ENCODE measurements around the gene THEMIS.

Gene THEMIS

GRCh38 chr6:127893541-127893940, 7.3 kb downstream of the THEMIS start:
- no peak overlapping the region for H2AFZ ChIP-seq (ENCODE audit: low read depth, low read length)
- H3K27ac ChIP-seq (ENCODE audit: low read length) = no peak overlapping the region
- H4K20me1 ChIP-seq (ENCODE audit: insufficient read depth, low read length) = no peaks in the 10 kb centered on the region
- no peaks in the 10 kb centered on the region for H3K9me3 ChIP-seq (ENCODE audit: insufficient read depth, low read length, severe bottlenecking)
- H3K27me3 ChIP-seq (ENCODE audit: insufficient read depth, low read length, poor library complexity) = no peaks in the 10 kb centered on the region
- H3K4me3 ChIP-seq (ENCODE audit: low read depth in 1 of 2, low read length in 2 of 2) = no peak overlapping the region
- DNase-seq (peak; percentile 17), ATAC-seq (ENCODE audit: insufficient read depth, low read depth) (peak; percentile 39; the same call in 1 of the 3 replicates)
- TF ChIP-seq CTCF (IDR thresholded peaks at IDR 0.05; ENCODE audit: borderline replicate concordance, extremely low read depth, low read length, poor library complexity, severe bottlenecking) (no peak), EZH2 (IDR thresholded peaks at IDR 0.05; ENCODE audit: borderline replicate concordance, low read depth, low read length, severe bottlenecking) (no peak)
- peaks cover 32% of the 10 kb centered on the region for H3K4me1 ChIP-seq (ENCODE audit: insufficient read depth, low read length)
- peaks cover 52% of the 10 kb centered on the region for H3K79me2 ChIP-seq (ENCODE audit: insufficient read depth, low read length)
- H3K9ac ChIP-seq (ENCODE audit: low read depth, low read length) = no peak overlapping the region
- no peaks in the 10 kb centered on the region for H3K36me3 ChIP-seq (ENCODE audit: insufficient read depth, low read length)
- 0 out of 2 replicates have a peak overlapping the region, but pooled peaks have one; percentile 1 for H3K4me2 ChIP-seq (ENCODE audit: insufficient read depth, low read length)

DNA sequence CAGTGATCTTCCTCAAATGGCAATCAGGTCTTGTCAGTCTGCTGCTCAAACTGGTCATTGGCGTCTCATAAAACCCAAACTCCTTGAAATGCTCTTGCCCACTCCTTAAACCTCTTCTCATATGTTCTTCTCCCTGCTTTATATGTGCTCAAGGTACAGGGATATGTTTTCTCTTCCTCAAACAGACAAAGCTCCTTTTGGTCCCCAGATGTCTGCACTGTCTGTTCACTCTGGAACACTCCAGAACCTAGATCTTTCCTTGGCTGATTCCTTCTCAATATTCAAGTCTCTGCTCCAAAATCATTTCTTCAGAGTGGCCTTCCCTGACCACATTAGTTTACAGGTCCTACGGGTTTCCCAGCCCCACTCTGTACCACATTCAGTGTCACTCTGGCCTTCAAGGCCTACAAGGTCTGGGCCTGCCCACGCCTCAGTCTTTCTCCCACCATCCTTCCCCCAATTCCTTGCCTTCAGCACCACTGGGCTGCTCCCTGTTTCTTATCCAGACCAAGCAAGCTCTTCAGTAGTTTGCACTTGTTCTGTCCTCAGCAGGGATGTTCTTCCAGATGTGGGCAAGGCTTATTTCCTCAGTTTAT, 9.0 kb downstream of the THEMIS start:
- Histone ChIP-seq H3K27ac (ENCODE audit: low read length) (no peak overlapping the region), H3K36me3 (ENCODE audit: insufficient read depth, low read length) (no peaks in the 10 kb centered on the region), H3K9me3 (ENCODE audit: insufficient read depth, low read length, severe bottlenecking) (no peaks in the 10 kb centered on the region), H3K4me2 (ENCODE audit: insufficient read depth, low read length) (no peak overlapping the region), H3K4me1 (ENCODE audit: insufficient read depth, low read length) (peaks cover 28% of the 10 kb centered on the region), H4K20me1 (ENCODE audit: insufficient read depth, low read length) (no peaks in the 10 kb centered on the region), H3K9ac (ENCODE audit: low read depth, low read length) (no peak overlapping the region), H3K4me3 (ENCODE audit: low read depth in 1 of 2, low read length in 2 of 2) (no peak overlapping the region), H3K27me3 (ENCODE audit: insufficient read depth, low read length, poor library complexity) (no peaks in the 10 kb centered on the region), H3K79me2 (ENCODE audit: insufficient read depth, low read length) (peaks cover 35% of the 10 kb centered on the region), H2AFZ (ENCODE audit: low read depth, low read length) (no peak overlapping the region)
- TF ChIP-seq EZH2 (IDR thresholded peaks at IDR 0.05; ENCODE audit: borderline replicate concordance, low read depth, low read length, severe bottlenecking) = no peak
- TF ChIP-seq CTCF (IDR thresholded peaks at IDR 0.05; ENCODE audit: borderline replicate concordance, extremely low read depth, low read length, poor library complexity, severe bottlenecking) = no peak
- 0 out of 3 replicates have a peak, but pooled peaks have one; percentile 29 for ATAC-seq (ENCODE audit: insufficient read depth, low read depth)
- DNase-seq = no peak

DNA sequence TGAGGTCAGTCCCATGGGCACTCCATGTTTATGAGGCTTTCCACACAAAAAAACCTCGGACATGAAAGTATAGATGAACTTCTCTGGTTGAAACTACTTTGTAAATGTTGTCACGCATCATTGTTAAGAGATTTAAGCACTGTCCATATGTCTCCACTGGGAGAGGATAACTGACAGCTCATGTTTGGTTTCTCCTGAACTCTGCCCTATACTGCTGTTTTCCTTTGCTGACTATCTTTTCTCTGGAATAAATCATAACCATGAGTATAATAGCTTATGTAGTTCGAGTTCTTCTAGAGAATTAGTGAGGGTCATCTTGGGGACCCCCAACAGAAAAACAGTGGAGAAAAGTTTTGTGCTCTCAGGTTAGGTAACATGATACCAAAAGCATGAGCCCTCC, 14.3 kb downstream of the THEMIS start:
- peaks cover 37% of the 10 kb centered on the region for H3K79me2 ChIP-seq (ENCODE audit: insufficient read depth, low read length)
- no peak overlapping the region for H3K4me3 ChIP-seq (ENCODE audit: low read depth in 1 of 2, low read length in 2 of 2)
- no peak for ATAC-seq (ENCODE audit: insufficient read depth, low read depth)

More for the DNA sequence above, 14.3 kb downstream of the THEMIS start:
- H3K27ac ChIP-seq (ENCODE audit: low read length) = no peak overlapping the region
- H3K27me3 ChIP-seq (ENCODE audit: insufficient read depth, low read length, poor library complexity) = no peaks in the 10 kb centered on the region
- peaks cover 38% of the 10 kb centered on the region for H3K4me1 ChIP-seq (ENCODE audit: insufficient read depth, low read length)
- no peak overlapping the region for H2AFZ ChIP-seq (ENCODE audit: low read depth, low read length)
- TF ChIP-seq EZH2 (IDR thresholded peaks at IDR 0.05; ENCODE audit: borderline replicate concordance, low read depth, low read length, severe bottlenecking) (no peak), CTCF (IDR thresholded peaks at IDR 0.05; ENCODE audit: borderline replicate concordance, extremely low read depth, low read length, poor library complexity, severe bottlenecking) (no peak)
- H4K20me1 ChIP-seq (ENCODE audit: insufficient read depth, low read length) = no peaks in the 10 kb centered on the region
- no peak overlapping the region for H3K4me2 ChIP-seq (ENCODE audit: insufficient read depth, low read length)
- no peak overlapping the region for H3K9ac ChIP-seq (ENCODE audit: low read depth, low read length)
- peaks cover 5% of the 10 kb centered on the region for H3K9me3 ChIP-seq (ENCODE audit: insufficient read depth, low read length, severe bottlenecking)
- DNase-seq = no peak
- 0 out of 2 replicates have a peak, but pooled peaks cover 3% of the 10 kb centered on the region for H3K36me3 ChIP-seq (ENCODE audit: insufficient read depth, low read length)

All from DND-41 (cell line).